Measurements from ENCODE around the gene GP2. TPM values are rescaled to one million over a fixed set of nuclear protein-coding genes. Genes with fewer than 3 reads are reported as not detected.

GP2 gene
- polyA plus RNA-seq, 2 of the 4 experiments (the other 2 are of a cell fraction): not detected

DNA sequence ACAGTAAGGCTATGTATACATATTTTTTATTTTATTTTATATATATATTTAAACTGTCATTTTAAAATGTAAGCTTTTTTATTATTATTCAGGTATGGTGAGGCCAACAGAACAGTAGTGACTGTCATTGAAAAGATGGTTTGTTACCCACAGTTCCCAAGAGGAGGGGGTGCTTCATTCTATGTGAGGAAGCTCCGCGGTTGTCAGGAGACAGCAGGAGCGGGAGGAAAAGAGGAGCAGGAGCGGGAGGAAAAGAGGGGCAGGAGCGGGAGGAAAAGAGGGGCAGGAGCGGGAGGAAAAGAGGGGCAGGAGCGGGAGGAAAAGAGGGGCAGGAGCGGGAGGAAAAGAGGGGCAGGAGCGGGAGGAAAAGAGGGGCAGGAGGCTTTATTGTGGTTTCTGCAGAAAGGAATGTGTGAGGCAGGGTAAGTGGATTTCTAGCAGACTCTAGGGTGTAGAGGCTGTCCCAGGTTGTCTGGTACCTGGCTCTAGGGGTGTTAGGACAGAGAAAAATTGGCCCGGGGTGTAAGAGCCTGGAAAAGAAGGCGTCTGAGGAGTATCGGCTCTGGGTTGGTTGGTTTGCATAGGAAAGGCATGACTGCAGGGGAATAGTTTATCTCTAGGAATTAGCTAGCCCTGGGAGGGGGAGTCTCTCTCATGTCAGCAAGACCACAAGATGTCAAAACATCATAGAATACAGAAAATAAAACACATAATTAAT, 64.0 kb downstream of the GP2 start:
- no peak for ATAC-seq
- H3K4me2 ChIP-seq: no peak overlapping the region
- H3K4me1 ChIP-seq: no peaks in the 10 kb centered on the region
- no peak for DNase-seq (ENCODE audit: low read depth in 1 of 2, low spot score in 1 of 2)
- CTCF ChIA-PET: interaction anchor here (1.0 to 1.4 kb wide), 2 partner anchors 37 kb away, joined by 4 read pairs; no protein-coding TSS in a partner anchor
- no peak overlapping the region for H3K4me3 ChIP-seq
- POLR2A ChIA-PET: no interaction called here
- TF ChIP-seq ZC3H11A (IDR thresholded peaks at IDR 0.05) (no peak), JUN (IDR thresholded peaks at IDR 0.05) (no peak), RNF2 (IDR thresholded peaks at IDR 0.05; ENCODE audit: borderline replicate concordance, low read depth) (no peak), POLR2AphosphoS2 (conservative IDR thresholded peaks at IDR 0.05; ENCODE audit: low read length) (no peak), HOXB5 (CRISPR knock-in tag; IDR thresholded peaks at IDR 0.05) (no peak), FOXS1 (CRISPR knock-in tag; IDR thresholded peaks at IDR 0.05) (no peak), REST (IDR thresholded peaks at IDR 0.05) (no peak), CBX2 (IDR thresholded peaks at IDR 0.05; ENCODE audit: borderline replicate concordance, low read depth) (no peak), HES2 (IDR thresholded peaks at IDR 0.05) (no peak)
- TF ChIP-seq, protein P1, sequence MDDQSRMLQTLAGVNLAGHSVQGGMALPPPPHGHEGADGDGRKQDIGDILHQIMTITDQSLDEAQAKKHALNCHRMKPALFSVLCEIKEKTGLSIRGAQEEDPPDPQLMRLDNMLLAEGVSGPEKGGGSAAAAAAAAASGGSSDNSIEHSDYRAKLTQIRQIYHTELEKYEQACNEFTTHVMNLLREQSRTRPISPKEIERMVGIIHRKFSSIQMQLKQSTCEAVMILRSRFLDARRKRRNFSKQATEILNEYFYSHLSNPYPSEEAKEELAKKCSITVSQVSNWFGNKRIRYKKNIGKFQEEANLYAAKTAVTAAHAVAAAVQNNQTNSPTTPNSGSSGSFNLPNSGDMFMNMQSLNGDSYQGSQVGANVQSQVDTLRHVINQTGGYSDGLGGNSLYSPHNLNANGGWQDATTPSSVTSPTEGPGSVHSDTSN (IDR thresholded peaks at IDR 0.05): no peak
- TF ChIP-seq, protein P2, sequence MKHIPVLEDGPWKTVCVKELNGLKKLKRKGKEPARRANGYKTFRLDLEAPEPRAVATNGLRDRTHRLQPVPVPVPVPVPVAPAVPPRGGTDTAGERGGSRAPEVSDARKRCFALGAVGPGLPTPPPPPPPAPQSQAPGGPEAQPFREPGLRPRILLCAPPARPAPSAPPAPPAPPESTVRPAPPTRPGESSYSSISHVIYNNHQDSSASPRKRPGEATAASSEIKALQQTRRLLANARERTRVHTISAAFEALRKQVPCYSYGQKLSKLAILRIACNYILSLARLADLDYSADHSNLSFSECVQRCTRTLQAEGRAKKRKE (CRISPR knock-in tag; IDR thresholded peaks at IDR 0.05; ENCODE audit: low read depth): no peak
- FAIRE-seq: no peak
- 27% methylated on average over 12 of the region's 12 CpGs for WGBS (ENCODE audit: missing lambda C conversion rate)
- H3K9me3 ChIP-seq: no peaks in the 10 kb centered on the region
- H3K27ac ChIP-seq: no peak overlapping the region

DNA sequence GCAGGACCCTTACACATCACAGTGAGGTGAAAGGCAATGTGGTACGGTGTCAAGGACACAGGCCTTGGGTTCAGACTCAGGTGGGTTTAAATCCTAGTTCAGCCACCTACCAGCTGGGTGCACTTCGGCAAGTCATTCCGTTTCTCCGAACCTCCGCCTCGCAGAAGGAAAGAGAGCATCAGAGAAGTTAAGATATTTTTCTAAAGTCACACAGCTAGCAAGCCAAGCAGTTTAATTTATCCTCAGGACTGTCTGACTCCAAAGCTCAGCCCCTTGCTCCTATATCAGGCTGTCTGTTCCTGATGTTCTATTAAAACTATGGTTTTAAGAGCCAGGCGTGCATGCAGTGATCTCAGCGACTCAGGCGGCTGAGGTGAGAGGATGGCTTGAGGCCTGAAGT, 65.1 kb downstream of the GP2 start:
- DNase-seq (ENCODE audit: low read depth in 1 of 2, low spot score in 1 of 2): no peak
- FAIRE-seq: no peak
- TF ChIP-seq TFCP2L1 (CRISPR knock-in tag; IDR thresholded peaks at IDR 0.05) (no peak), MAX (IDR thresholded peaks at IDR 0.05) (no peak), USF2 (IDR thresholded peaks at IDR 0.05) (no peak), EHMT2 (IDR thresholded peaks at IDR 0.05; ENCODE audit: low read depth) (no peak), CBX8 (IDR thresholded peaks at IDR 0.05) (no peak), JUNB (IDR thresholded peaks at IDR 0.05) (no peak), CEBPB (IDR thresholded peaks at IDR 0.05) (no peak), NPAS2 (CRISPR knock-in tag; IDR thresholded peaks at IDR 0.05; ENCODE audit: borderline replicate concordance) (no peak), NR3C1 (IDR thresholded peaks at IDR 0.05) (no peak), MAFK (IDR thresholded peaks at IDR 0.05; ENCODE audit: partially characterized antibody) (no peak), HMGXB4 (CRISPR knock-in tag; IDR thresholded peaks at IDR 0.05; ENCODE audit: borderline replicate concordance) (no peak), KDM1A (IDR thresholded peaks at IDR 0.05; ENCODE audit: low read depth) (no peak), ZFP36 (IDR thresholded peaks at IDR 0.05; ENCODE audit: borderline replicate concordance, partially characterized antibody) (no peak), HDAC2 (IDR thresholded peaks at IDR 0.05) (no peak), RNF2 (IDR thresholded peaks at IDR 0.05; ENCODE audit: borderline replicate concordance, low read depth) (no peak)
- TF ChIP-seq, protein P3, sequence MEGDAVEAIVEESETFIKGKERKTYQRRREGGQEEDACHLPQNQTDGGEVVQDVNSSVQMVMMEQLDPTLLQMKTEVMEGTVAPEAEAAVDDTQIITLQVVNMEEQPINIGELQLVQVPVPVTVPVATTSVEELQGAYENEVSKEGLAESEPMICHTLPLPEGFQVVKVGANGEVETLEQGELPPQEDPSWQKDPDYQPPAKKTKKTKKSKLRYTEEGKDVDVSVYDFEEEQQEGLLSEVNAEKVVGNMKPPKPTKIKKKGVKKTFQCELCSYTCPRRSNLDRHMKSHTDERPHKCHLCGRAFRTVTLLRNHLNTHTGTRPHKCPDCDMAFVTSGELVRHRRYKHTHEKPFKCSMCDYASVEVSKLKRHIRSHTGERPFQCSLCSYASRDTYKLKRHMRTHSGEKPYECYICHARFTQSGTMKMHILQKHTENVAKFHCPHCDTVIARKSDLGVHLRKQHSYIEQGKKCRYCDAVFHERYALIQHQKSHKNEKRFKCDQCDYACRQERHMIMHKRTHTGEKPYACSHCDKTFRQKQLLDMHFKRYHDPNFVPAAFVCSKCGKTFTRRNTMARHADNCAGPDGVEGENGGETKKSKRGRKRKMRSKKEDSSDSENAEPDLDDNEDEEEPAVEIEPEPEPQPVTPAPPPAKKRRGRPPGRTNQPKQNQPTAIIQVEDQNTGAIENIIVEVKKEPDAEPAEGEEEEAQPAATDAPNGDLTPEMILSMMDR (IDR thresholded peaks at IDR 0.05): no peak
- Histone ChIP-seq H3K4me1 (no peaks in the 10 kb centered on the region), H3K4me3 (no peak overlapping the region), H3K4me2 (no peak overlapping the region), H3K9me3 (no peaks in the 10 kb centered on the region), H3K27ac (no peak overlapping the region)
- WGBS (ENCODE audit: missing lambda C conversion rate): 43% methylated on average over 9 of the region's 9 CpGs
- POLR2A ChIA-PET: no interaction called here
- no peak for ATAC-seq
- CTCF ChIA-PET: interaction anchor here (0.7 to 1.4 kb wide), 4 partner anchors 10 to 355 kb away, joined by 3 to 4 read pairs (median 4); no protein-coding TSS in a partner anchor

All from A549 (cell line).